H1 (cell line): ENCODE results near the gene PRELID2. TPM values are rescaled to one million over a fixed set of nuclear protein-coding genes. Genes with fewer than 3 reads are reported as not detected.

Source experiments
- JUND ChIP-seq: IDR thresholded peaks from 2 replicates; pipeline ENCODE4 v1.6.1; 2011; ENCODE audit warnings: mild to moderate bottlenecking, improper control_type of control experiment, low read length
- SAP30 ChIP-seq: fragments of 300-600 bp; sonication (generic); IDR thresholded peaks from 2 replicates; pipeline ENCODE4 v1.7.1; 2012; ENCODE audit warnings: low read length, moderate library complexity, mild to moderate bottlenecking, inconsistent platforms; ENCODE audit not compliant: insufficient read depth, insufficient replicate concordance
- SUZ12 ChIP-seq: fragments of 200-600 bp; sonication (generic); IDR thresholded peaks from 2 replicates; pipeline ENCODE4 v1.6.1; 2012; ENCODE audit warnings: mild to moderate bottlenecking, inconsistent platforms, low read length, moderate library complexity, mixed read lengths
- TEAD4 ChIP-seq: IDR thresholded peaks from 2 replicates; pipeline ENCODE4 v1.6.1; 2012; ENCODE audit warnings: low read depth, low read length, inconsistent platforms, mixed read lengths
- YY1 ChIP-seq: IDR thresholded peaks from 2 replicates; pipeline ENCODE4 v1.6.1; 2011; ENCODE audit warnings: low read depth, mild to moderate bottlenecking, low read length
- polyA plus RNA-seq, 7 experiments: library from polyadenylated mRNA; depleted of rRNA in 3 of 7; stranded (reverse) in 5 of 7; unstranded in 2 of 7; fragments of >200 nt in 5 of 7; fragments of 200-250 nt in 2 of 7; gene quantifications; 1 replicate in 5 of 7; 2 replicates in 1 of 7; 4 replicates in 1 of 7; pipeline versions ENCODE4 v1.2.1 to v1.2.3, GENCODE V29; 2011 to 2013; ENCODE audit warnings: missing spikeins in 2 of 7, mixed read lengths in 2 of 7
- total RNA-seq: library from RNA; stranded (reverse); fragmentation: NEBNext Ultra II Directional; extraction: Animal tissue kit (Norgen Biotek cat#: 25700); gene quantifications from 2 replicates; pipeline ENCODE4 v1.2.1, GENCODE V29; 2021
- TF ChIP-seq, protein P1 (sequence below): fragments of 300-600 bp; sonication (generic); IDR thresholded peaks from 2 replicates; pipeline ENCODE4 v1.7.1; 2012; ENCODE audit warnings: low read length, moderate library complexity, mild to moderate bottlenecking, inconsistent platforms; ENCODE audit not compliant: insufficient replicate concordance

PRELID2 gene
- total and polyA plus RNA-seq, 2 of the 8 experiments (the other 6 are each of a cell fraction or from before 2014, with no cell fraction given), result 2.2 to 7.8 TPM

DNA sequence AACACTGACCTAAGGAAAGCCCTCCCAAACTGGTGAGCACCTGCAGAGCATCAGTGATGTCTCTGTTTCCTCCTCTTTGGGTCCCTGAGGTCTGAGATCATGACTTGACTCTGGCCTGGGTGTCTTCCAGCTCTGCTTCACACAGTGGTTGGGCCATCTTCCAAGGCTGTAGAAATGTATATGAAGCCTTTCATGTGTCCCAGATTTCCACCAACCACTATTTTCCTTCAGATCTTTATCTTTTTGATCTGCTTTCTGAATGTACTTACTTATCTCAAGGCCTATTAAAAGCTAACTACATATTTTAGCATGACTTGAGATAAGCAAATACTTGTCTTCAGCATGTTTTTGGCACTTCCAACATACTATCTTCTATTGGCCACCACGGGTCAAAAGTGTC is 47.1 kb downstream of the PRELID2 start (continued):
- TF ChIP-seq, protein P1, sequence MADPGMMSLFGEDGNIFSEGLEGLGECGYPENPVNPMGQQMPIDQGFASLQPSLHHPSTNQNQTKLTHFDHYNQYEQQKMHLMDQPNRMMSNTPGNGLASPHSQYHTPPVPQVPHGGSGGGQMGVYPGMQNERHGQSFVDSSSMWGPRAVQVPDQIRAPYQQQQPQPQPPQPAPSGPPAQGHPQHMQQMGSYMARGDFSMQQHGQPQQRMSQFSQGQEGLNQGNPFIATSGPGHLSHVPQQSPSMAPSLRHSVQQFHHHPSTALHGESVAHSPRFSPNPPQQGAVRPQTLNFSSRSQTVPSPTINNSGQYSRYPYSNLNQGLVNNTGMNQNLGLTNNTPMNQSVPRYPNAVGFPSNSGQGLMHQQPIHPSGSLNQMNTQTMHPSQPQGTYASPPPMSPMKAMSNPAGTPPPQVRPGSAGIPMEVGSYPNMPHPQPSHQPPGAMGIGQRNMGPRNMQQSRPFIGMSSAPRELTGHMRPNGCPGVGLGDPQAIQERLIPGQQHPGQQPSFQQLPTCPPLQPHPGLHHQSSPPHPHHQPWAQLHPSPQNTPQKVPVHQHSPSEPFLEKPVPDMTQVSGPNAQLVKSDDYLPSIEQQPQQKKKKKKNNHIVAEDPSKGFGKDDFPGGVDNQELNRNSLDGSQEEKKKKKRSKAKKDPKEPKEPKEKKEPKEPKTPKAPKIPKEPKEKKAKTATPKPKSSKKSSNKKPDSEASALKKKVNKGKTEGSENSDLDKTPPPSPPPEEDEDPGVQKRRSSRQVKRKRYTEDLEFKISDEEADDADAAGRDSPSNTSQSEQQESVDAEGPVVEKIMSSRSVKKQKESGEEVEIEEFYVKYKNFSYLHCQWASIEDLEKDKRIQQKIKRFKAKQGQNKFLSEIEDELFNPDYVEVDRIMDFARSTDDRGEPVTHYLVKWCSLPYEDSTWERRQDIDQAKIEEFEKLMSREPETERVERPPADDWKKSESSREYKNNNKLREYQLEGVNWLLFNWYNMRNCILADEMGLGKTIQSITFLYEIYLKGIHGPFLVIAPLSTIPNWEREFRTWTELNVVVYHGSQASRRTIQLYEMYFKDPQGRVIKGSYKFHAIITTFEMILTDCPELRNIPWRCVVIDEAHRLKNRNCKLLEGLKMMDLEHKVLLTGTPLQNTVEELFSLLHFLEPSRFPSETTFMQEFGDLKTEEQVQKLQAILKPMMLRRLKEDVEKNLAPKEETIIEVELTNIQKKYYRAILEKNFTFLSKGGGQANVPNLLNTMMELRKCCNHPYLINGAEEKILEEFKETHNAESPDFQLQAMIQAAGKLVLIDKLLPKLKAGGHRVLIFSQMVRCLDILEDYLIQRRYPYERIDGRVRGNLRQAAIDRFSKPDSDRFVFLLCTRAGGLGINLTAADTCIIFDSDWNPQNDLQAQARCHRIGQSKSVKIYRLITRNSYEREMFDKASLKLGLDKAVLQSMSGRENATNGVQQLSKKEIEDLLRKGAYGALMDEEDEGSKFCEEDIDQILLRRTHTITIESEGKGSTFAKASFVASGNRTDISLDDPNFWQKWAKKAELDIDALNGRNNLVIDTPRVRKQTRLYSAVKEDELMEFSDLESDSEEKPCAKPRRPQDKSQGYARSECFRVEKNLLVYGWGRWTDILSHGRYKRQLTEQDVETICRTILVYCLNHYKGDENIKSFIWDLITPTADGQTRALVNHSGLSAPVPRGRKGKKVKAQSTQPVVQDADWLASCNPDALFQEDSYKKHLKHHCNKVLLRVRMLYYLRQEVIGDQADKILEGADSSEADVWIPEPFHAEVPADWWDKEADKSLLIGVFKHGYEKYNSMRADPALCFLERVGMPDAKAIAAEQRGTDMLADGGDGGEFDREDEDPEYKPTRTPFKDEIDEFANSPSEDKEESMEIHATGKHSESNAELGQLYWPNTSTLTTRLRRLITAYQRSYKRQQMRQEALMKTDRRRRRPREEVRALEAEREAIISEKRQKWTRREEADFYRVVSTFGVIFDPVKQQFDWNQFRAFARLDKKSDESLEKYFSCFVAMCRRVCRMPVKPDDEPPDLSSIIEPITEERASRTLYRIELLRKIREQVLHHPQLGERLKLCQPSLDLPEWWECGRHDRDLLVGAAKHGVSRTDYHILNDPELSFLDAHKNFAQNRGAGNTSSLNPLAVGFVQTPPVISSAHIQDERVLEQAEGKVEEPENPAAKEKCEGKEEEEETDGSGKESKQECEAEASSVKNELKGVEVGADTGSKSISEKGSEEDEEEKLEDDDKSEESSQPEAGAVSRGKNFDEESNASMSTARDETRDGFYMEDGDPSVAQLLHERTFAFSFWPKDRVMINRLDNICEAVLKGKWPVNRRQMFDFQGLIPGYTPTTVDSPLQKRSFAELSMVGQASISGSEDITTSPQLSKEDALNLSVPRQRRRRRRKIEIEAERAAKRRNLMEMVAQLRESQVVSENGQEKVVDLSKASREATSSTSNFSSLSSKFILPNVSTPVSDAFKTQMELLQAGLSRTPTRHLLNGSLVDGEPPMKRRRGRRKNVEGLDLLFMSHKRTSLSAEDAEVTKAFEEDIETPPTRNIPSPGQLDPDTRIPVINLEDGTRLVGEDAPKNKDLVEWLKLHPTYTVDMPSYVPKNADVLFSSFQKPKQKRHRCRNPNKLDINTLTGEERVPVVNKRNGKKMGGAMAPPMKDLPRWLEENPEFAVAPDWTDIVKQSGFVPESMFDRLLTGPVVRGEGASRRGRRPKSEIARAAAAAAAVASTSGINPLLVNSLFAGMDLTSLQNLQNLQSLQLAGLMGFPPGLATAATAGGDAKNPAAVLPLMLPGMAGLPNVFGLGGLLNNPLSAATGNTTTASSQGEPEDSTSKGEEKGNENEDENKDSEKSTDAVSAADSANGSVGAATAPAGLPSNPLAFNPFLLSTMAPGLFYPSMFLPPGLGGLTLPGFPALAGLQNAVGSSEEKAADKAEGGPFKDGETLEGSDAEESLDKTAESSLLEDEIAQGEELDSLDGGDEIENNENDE, result no peak
- TF ChIP-seq TEAD4 (no peak), SUZ12 (no peak), YY1 (no peak), JUND (no peak), SAP30 (no peak)
